ES-I3 (cell line): ENCODE data around the gene CSPG4.
"Not testable (repeated sequence)": the region's sequence is repeated elsewhere in the genome, so short reads cannot be mapped to it uniquely, and the experiment has no call there.

ENCODE experiments used
- H3K36me3 ChIP-seq: 2 replicates; pipeline ENCODE4 v1.6.1; 2013; ENCODE audit warnings: mild to moderate bottlenecking, low read length, control low read depth, moderate library complexity; ENCODE audit not compliant: insufficient read depth
- H3K4me1 ChIP-seq: 2 replicates; pipeline ENCODE4 v1.6.1; 2013; ENCODE audit warnings: mild to moderate bottlenecking, control low read depth, low read length; ENCODE audit not compliant: insufficient read depth
- H3K9ac ChIP-seq: 2 replicates; pipeline ENCODE4 v1.6.1; 2013; ENCODE audit warnings: low read depth, mild to moderate bottlenecking, low read length, moderate library complexity
- H3K9me3 ChIP-seq: 2 replicates; pipeline ENCODE4 v1.6.1; 2013; ENCODE audit warnings: mild to moderate bottlenecking, low read length, moderate library complexity; ENCODE audit not compliant: control insufficient read depth, insufficient read depth

Gene CSPG4

DNA sequence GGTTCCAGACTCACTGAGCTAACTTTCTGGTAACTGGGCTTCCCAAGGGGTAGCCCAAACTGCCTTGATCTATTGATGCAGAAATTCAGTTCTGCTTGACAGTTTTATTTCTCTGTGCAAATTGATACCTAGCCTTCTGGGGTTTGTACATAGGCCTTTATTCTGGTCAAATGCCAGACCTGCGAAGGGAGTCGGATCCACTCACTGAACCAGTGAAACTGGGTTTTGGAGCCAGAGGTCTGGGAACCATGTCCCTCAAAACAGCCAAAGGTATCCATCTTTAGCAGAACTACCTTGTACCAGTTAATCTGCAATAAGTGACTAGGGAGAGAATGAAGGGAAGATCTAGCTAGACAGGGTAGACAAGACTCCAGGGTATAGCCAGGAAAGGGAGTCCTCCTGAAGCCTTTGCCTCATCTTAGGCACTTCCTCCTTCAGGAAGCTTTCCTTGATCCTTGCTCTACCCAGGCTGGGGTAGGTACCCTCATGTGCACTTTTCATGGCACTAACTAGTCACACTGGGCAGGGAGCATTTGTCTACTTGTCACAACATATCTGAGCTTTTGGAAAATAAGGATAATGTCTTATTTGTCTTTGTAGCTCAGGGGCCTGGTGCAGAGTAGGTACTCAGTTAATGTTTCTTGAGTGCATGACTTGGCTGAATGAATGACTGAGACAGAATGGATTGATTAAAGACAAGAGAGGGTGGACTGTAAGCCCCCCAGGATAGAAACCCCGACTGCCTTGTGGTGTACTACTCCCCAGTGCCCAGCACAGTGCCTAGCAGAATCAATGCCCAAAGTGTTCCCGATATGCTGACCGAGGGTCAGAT lies 66.3 kb downstream of the CSPG4 start:
- H3K36me3 ChIP-seq, result no peaks in the 10 kb centered on the region; the same call in 1 of the 2 replicates
- H3K9ac ChIP-seq, result peak overlapping the region; percentile 92; the same call in 1 of the 2 replicates
- no peaks in the 10 kb centered on the region for H3K9me3 ChIP-seq
- peaks cover 7% of the 10 kb centered on the region for H3K4me1 ChIP-seq

DNA sequence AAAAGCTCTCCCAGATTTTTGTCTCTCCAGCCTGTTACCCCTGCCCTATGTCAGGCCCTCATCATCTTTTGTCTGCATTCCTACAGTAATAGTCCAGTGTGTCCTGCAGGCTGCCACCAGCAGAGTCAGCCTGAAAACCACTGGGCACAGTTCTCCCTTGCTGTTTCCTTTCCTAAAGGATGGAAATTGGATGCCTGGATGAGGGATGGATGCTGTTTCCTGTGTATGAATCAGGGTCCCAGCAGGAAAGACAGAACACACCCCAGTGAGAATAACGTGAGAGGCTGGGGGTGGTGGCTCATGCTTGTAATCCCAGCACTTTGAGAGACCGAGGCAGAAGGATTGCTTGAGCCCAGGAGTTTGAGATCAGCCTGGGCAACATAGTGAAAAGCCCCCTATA lies 68.3 kb downstream of the CSPG4 start:
- Histone ChIP-seq H3K9me3 (no peaks in the 10 kb centered on the region), H3K36me3 (no peaks in the 10 kb centered on the region), H3K9ac (no peak overlapping the region), H3K4me1 (no peaks in the 10 kb centered on the region; the same call in 1 of the 2 replicates)

DNA sequence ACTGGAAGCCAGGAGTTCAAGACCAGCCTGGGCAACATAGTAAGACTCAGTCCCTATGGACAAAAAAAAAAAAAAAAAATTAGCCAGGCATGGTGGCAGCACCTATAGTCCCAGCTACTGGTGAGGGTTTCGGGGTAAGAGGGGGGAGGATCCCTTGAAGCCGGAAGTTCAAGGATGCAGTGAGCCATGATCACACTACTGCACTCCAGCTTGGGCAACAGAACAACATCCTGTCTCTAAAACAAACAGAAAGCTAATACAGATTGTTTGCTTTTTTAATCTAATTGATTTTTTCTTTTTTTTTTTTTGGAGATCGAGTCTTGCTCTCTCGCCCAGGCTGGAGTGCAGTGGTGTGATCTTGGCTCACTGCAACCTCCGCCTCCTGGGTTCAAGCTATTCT lies 71.0 kb downstream of the CSPG4 start:
- Histone ChIP-seq H3K9me3 (no peaks in the 10 kb centered on the region), H3K36me3 (no peaks in the 10 kb centered on the region), H3K9ac (no peak overlapping the region), H3K4me1 (peaks cover 10% of the 10 kb centered on the region; the same call in 1 of the 2 replicates)

DNA sequence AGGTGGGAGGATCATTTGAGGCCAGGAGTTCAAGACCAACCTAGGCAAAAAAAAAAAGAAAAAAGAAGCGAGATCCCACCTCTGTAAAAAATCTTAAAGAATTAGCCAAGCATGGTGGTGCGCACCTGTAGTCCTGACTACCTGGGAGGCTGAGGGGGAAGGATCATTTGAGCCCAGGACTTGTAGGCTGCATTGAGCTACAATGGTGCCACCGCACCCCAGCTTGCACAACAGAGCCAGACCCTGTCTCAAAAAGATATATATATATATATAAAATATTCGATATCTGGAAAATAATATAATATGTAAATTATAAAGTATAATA lies 71.5 kb downstream of the CSPG4 start:
- H3K36me3 ChIP-seq, result no peaks in the 10 kb centered on the region
- H3K9ac ChIP-seq, result peak overlapping the region; percentile 59; the same call in 1 of the 2 replicates
- H3K4me1 ChIP-seq, result peaks cover 10% of the 10 kb centered on the region; the same call in 1 of the 2 replicates
- H3K9me3 ChIP-seq, result no peaks in the 10 kb centered on the region

DNA sequence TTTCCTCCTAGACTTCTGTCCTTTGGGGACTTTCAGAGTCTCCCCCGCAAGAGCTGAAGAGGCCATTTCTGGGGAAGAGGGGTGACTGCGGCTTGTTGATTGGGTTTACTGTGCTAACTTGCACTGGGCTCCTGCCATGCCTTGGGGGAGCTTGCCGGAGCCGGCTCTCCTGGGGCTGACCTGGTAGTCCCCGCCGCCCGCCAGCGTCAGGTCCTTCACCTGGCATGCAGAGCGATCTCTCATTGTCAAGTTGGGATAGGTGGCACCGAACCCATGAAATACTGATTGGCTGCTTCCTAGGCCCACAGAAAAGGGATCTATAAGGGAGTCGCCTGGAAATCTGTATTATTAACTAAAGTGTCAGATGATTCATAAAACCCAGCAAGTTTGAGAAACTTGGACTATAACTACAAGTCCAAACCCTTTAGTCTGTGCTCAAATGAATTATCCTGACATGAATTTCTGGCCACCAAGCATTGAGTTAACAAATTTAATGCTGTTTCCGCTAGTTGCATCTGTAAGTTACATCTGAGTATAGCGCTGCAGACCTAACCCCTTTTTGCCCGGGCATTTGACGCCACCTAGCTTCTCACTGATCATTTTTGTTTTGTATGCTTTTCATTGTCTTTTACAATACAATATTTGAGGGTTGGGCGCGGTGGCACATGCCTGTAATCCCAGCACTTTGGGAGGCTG lies 72.0 kb downstream of the CSPG4 start:
- H3K9me3 ChIP-seq, result no peaks in the 10 kb centered on the region
- H3K4me1 ChIP-seq, result peaks cover 10% of the 10 kb centered on the region; the same call in 1 of the 2 replicates
- H3K36me3 ChIP-seq, result no peaks in the 10 kb centered on the region
- H3K9ac ChIP-seq, result peak overlapping the region; percentile 59

DNA sequence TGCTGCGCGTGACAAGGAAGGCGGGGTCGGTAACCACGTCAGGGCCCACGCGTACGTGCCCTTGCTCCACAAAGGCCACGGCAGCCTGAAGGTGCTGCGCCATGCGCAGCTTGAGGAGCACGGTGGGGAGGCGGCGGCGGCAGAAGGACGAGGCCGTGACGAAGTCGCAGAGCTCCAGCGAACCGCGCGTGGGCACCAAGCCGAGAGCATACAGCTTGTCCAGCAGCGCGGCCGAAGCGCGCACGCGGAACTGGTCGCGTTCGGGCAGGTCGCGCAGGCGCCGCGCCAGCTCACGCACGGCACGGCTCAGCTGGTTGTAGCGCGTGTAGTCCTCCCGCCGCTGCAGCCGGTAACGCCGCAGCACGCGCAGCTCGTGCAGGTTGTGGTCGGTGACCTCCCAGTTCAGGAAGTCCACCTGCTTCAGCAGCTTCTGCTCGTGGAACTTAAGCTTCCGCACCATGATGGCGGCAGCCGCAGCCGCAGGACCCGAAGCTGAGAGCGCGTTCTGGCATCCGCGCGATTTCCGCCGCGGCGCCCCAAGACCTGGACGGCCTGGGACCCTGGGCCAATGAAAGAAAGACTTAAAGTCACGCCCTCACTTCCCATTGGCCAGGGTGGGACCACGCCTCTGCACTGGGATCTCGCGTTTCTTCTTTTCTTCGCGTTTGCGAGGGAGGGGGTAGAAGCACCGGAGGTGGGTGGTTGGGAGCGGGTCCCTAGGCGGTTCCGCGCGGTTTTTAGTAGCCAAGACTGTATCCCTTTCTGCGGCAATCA lies 72.8 kb downstream of the CSPG4 start, which contains the start of gene IMP3:
Gene IMP3, minus strand, starts transcription at position 516 of the 774 bp plus-strand sequence. Its CDS starts 56 bp downstream, at position 460.
- no peaks in the 10 kb centered on the region for H3K9me3 ChIP-seq
- peaks cover 10% of the 10 kb centered on the region; the same call in 1 of the 2 replicates for H3K4me1 ChIP-seq
- H3K36me3 ChIP-seq, result no peaks in the 10 kb centered on the region
- H3K9ac ChIP-seq, result peak within 1 kb of the TSS; percentile 59

DNA sequence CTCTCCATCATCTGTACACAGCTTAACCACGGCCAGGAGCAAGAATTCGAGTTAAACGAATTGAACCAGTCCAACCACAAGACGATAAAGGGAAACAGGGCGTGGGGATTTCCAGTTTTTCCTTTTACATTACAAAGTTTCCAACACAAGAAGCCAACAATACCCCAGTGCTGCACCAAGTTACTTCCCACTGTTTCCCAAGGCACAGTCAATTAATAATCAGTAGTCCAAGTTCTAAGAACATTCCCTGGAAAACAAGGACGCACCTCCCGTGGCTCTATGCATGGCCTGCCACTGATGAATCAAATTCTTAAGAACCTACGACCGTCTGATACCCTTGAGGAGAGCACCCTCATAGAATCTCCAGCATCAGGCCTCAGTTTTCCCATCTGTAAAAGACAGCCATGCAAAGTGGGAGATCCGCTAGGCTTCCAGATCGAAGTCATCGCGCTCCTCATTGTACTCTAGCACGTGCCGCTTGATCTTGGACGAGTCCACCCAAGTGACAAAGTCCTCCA lies 73.4 kb downstream of the CSPG4 start:
- Histone ChIP-seq H3K36me3 (no peaks in the 10 kb centered on the region), H3K9me3 (no peaks in the 10 kb centered on the region), H3K4me1 (peaks cover 12% of the 10 kb centered on the region; the same call in 1 of the 2 replicates), H3K9ac (peak overlapping the region; percentile 59)

DNA sequence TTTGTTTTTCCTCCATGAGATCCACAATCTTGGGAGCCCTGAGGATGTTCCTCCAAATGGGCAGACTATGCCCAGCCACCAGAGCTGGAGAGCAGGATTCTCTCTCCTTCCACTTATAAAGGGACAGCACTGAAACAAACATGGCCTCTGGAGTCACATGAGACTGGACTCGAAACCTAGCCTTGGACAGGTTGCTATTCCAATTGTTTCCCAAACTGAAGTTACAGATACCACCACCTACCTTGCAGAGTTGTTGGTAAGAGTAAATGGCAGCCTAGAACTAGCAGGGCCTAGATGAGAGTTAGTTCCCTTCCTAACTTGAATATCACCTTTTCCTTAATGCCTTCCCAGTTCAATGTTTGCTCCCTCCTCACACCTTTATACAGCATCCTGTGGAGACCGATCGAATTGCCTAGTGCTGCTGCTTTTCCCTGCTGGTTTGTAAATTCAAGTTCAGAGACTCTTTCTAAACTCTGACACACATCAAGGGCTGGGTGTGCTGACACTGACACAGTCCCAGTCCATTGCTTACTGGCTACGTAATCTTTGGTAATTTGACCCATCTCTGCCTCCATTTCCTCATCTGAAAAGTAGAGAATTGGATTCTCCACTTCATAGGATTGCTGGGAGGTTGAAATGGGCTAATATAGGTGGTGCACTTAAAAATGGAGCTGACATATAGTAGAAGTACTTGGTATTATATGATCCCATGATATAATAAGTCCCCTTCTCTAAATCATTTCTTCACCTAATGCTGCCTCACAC lies 75.2 kb downstream of the CSPG4 start:
- Histone ChIP-seq H3K9ac (0 out of 2 replicates have a peak overlapping the region, but pooled peaks have one; percentile 59), H3K9me3 (no peaks in the 10 kb centered on the region), H3K36me3 (no peaks in the 10 kb centered on the region), H3K4me1 (peaks cover 15% of the 10 kb centered on the region; the same call in 1 of the 2 replicates)

DNA sequence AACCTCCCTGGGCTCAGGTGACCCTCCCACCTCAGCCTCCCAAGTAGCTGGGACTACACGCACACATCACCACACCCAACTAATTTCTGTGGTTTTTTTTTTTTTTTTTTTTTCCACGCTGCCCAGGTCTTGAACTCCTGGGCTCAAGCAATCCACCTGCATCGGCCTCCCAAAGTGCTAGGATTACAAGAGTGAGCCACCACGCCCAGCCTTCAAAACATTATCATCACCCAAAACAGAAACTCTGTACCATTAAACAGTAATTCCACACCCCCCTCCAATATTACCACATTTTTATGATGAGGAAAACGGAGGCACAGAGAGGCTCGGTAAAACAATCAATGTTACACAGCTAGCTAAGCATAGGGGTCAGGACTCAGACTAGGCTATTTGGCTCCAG lies 76.6 kb downstream of the CSPG4 start:
- Histone ChIP-seq H3K9ac (no peak overlapping the region), H3K9me3 (no peaks in the 10 kb centered on the region), H3K4me1 (peaks cover 15% of the 10 kb centered on the region; the same call in 1 of the 2 replicates), H3K36me3 (no peaks in the 10 kb centered on the region)

DNA sequence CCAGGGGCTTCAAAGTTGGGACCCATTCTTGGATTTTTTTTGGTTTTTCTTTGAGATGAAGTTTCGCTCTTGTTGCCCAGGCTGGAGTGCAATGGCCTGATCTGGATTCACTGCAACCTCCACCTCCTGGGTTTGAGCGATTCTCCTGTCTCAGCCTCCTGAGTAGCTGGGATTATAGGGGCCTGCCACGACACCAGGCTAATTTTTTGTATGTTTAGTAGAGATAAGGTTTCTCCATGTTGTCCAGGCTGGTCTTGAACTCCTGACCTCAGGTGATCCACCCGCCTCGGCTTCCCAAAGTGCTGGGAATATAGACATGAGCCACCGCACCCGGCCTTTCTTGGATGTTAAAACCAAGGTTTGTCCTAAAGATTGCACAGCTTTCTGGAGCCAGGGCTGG lies 78.7 kb downstream of the CSPG4 start:
- H3K9me3 ChIP-seq, H3K9ac ChIP-seq, H3K36me3 ChIP-seq: not testable (repeated sequence)
- H3K4me1 ChIP-seq, result peaks cover 15% of the 10 kb centered on the region; the same call in 1 of the 2 replicates

DNA sequence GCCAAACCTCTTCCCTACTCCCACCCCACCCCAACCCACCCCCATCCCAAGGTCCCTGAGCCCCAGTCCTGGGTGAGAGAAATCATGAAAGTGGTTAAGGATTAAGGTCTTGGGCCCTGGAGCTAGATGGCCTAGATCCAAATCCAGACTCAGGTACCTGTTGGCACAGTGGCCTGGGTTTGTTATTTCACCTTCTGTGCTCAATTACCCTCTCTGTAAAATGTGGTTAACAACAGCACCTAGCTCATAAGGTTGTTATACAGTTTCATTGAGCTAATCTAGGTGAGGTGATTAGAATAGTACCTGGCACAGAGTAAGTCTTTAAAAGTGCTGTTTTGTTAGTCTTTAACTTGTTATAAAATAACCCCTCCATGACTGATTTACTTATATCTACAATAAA lies 80.7 kb downstream of the CSPG4 start:
- peaks cover 10% of the 10 kb centered on the region for H3K4me1 ChIP-seq
- no peaks in the 10 kb centered on the region for H3K36me3 ChIP-seq
- no peak overlapping the region for H3K9ac ChIP-seq
- H3K9me3 ChIP-seq, result no peaks in the 10 kb centered on the region

DNA sequence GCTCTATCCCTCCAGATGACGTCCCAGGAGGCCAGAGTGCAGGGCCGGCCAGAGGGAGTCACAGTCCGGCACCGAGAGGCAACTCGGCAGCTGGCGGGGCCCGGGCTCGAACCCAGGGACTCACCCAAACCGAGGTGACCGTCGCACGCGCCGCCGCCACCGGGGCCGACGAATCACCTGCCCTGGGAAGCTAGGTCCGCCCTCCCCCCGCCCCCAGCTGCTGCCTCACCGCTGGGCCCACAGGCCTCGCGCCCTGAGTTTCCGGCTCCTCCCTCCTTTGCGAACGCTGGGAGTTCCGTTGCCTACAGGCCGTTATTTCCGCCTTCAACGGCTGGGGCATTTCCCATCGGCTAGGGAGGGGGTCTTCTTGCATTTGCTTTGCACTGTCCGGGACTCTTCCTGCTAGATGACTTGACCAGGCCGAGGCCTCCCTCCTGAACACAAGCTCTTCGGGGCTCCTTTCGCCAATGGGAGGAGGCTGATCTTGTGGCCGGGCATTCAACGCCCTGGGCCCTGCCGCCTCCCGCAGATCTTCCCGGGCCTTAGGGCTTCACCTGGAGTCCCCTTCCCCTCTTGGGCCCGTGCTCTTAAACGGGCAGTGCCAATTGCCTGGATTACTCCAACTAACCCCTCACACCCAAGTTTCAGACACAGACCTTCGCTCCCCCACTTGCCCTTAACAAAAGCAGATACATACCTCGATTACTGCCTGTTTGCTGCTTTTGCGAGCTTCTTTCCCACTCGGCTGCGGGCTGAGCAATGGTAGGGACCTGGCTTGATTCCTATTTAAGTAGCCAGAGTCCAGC lies 86.9 kb downstream of the CSPG4 start, which contains the start of gene SNUPN:
Gene SNUPN, minus strand, starts transcription at position 184 of the 806 bp plus-strand sequence. CDS start 4,674 bp downstream, outside the sequence.
- Histone ChIP-seq H3K4me1 (peaks cover 4% of the 10 kb centered on the region), H3K9ac (peak within 1 kb of the TSS; percentile 100), H3K9me3 (no peaks in the 10 kb centered on the region)

More for the DNA sequence above, 86.9 kb downstream of the CSPG4 start, which contains the start of gene SNUPN:
- H3K36me3 ChIP-seq, result no peaks in the 10 kb centered on the region
